WTC11 (cell line): Measurements from ENCODE around the gene AFP. TPM values are rescaled to one million over a fixed set of nuclear protein-coding genes. Genes with fewer than 3 reads are reported as not detected.
A peak's percentile ranks its signal among the peaks of the same experiment; 100 is the strongest.

ENCODE experiments used
- ATAC-seq: fragments of 200-7000 bp; cut with Tn5 transposase; 2 replicates; pipeline ENCODE4 v1.10.0; 2021; ENCODE audit warnings: mild to moderate bottlenecking, moderate library complexity
- CTCF ChIA-PET: fragments of 300-600 bp; sonication (Branson Sonifier 250); formaldehyde crosslinking; loops from one replicate; lab custom pipeline; 2021; ENCODE audit warnings: antibody characterized with exemption; lab: Charles Lee
- POLR2A ChIA-PET: fragments of 350-600 bp; sonication (Branson Sonifier 250); formaldehyde crosslinking; loops from one replicate; lab custom pipeline; 2021; ENCODE audit warnings: antibody characterized with exemption; lab: Charles Lee
- DNase-seq: peaks from one replicate; pipeline ENCODE4 v3.0.0; 2021; ENCODE audit warnings: low spot score
- H3K27ac Mint-ChIP-seq: 2 replicates; pipeline ENCODE4 v1.8.0; 2021; ENCODE audit warnings: mixed read lengths
- H3K27me3 Mint-ChIP-seq: 2 replicates; pipeline ENCODE4 v1.8.0; 2021; ENCODE audit warnings: low read depth, mild to moderate bottlenecking, moderate library complexity, mixed read lengths
- H3K36me3 Mint-ChIP-seq: 2 replicates; pipeline ENCODE4 v1.8.0; 2021; ENCODE audit warnings: mixed read lengths
- H3K4me1 Mint-ChIP-seq: 2 replicates; pipeline ENCODE4 v1.8.0; 2022; ENCODE audit warnings: mixed read lengths
- H3K4me3 Mint-ChIP-seq: 2 replicates; pipeline ENCODE4 v1.8.0; 2021; ENCODE audit warnings: mild to moderate bottlenecking, moderate library complexity, mixed read lengths
- H3K9me3 Mint-ChIP-seq: 2 replicates; pipeline ENCODE4 v1.8.0; 2021; ENCODE audit warnings: mixed read lengths
- ETV6 ChIP-seq: sonication (generic); formaldehyde crosslinking; IDR thresholded peaks from 2 replicates; pipeline ENCODE4 v1.8.1; 2022; ENCODE audit warnings: mild to moderate bottlenecking, missing genetic modification reagents
- FOXK1 ChIP-seq: sonication (generic); formaldehyde crosslinking; IDR thresholded peaks from 2 replicates; pipeline ENCODE4 v1.8.0; 2022; ENCODE audit warnings: mild to moderate bottlenecking, moderate library complexity, missing genetic modification reagents
- FOXP1 ChIP-seq: sonication (generic); formaldehyde crosslinking; IDR thresholded peaks from 2 replicates; pipeline ENCODE4 v1.8.0; 2022; ENCODE audit warnings: missing genetic modification reagents, mild to moderate bottlenecking, moderate library complexity, borderline replicate concordance
- FOXP4 ChIP-seq: sonication (generic); formaldehyde crosslinking; IDR thresholded peaks from 2 replicates; pipeline ENCODE4 v1.8.0; 2022; ENCODE audit warnings: mild to moderate bottlenecking, missing genetic modification reagents
- GABPB1 ChIP-seq: sonication (generic); formaldehyde crosslinking; IDR thresholded peaks from 2 replicates; pipeline ENCODE4 v1.8.1; 2023; ENCODE audit warnings: mild to moderate bottlenecking, missing genetic modification reagents
- MAX ChIP-seq: sonication (generic); formaldehyde crosslinking; IDR thresholded peaks from 2 replicates; pipeline ENCODE4 v1.8.0; 2022; ENCODE audit warnings: mild to moderate bottlenecking, missing genetic modification reagents
- NFATC4 ChIP-seq: fragments of 250-450 bp; sonication (Bioruptor Pico); IDR thresholded peaks from 2 replicates; pipeline ENCODE4 v1.9.0; 2021; ENCODE audit warnings: mild to moderate bottlenecking
- NFE2L1 ChIP-seq: sonication (generic); formaldehyde crosslinking; IDR thresholded peaks from 2 replicates; pipeline ENCODE4 v1.8.1; 2023; ENCODE audit warnings: missing genetic modification reagents
- PRDM15 ChIP-seq: sonication (generic); formaldehyde crosslinking; IDR thresholded peaks from 2 replicates; pipeline ENCODE4 v1.8.0; 2022; ENCODE audit warnings: missing genetic modification reagents
- PREB ChIP-seq: sonication (generic); formaldehyde crosslinking; IDR thresholded peaks from 2 replicates; pipeline ENCODE4 v1.8.1; 2022; ENCODE audit warnings: mild to moderate bottlenecking, missing genetic modification reagents, moderate library complexity, borderline replicate concordance
- SP1 ChIP-seq: sonication (generic); formaldehyde crosslinking; conservative IDR thresholded peaks from 2 replicates; pipeline ENCODE4 v1.8.1; 2022; ENCODE audit warnings: missing genetic modification reagents
- TEAD1 ChIP-seq: sonication (generic); formaldehyde crosslinking; IDR thresholded peaks from 2 replicates; pipeline ENCODE4 v1.8.0; 2022; ENCODE audit warnings: mild to moderate bottlenecking, missing genetic modification reagents
- TP53 ChIP-seq: sonication (generic); formaldehyde crosslinking; IDR thresholded peaks from 2 replicates; pipeline ENCODE4 v1.8.1; 2023; ENCODE audit warnings: mild to moderate bottlenecking, missing genetic modification reagents
- ZSCAN18 ChIP-seq: fragments of 250-450 bp; sonication (Bioruptor Pico); IDR thresholded peaks from 2 replicates; pipeline ENCODE4 v2.1.2; 2022; ENCODE audit warnings: mild to moderate bottlenecking, moderate library complexity
- total RNA-seq: library from RNA; stranded (reverse); gene quantifications from 3 replicates; pipeline ENCODE4 v1.2.3, GENCODE V29; 2021

The AFP gene
- total RNA-seq, 1 experiment from 2014 or later: 1.8 TPM

GRCh38 chr4:73450398-73451004, 14.5 kb downstream of the AFP start:
- Mint-ChIP-seq H3K4me1 (peaks cover 54% of the 10 kb centered on the region), H3K9me3 (no peaks in the 10 kb centered on the region), H3K27ac (no peak overlapping the region), H3K27me3 (peaks cover 53% of the 10 kb centered on the region), H3K36me3 (no peaks in the 10 kb centered on the region), H3K4me3 (peak overlapping the region; percentile 36; the same call in 1 of the 2 replicates)
- peak; percentile 46 for ATAC-seq
- ChIA-PET POLR2A (no interaction called here), CTCF (interaction anchor here (0.7 to 1.6 kb wide), 2 partner anchors 109 to 123 kb away, joined by 3 to 11 read pairs; no protein-coding TSS in a partner anchor)
- DNase-seq: peak; percentile 18
- TF ChIP-seq ETV6 (CRISPR knock-in tag) (peak; percentile 45; the same call in 1 of the 2 replicates), SP1 (CRISPR knock-in tag) (0 out of 2 replicates have a peak, but pooled peaks have one; percentile 25), NFATC4 (no peak), GABPB1 (peak; percentile 17; the same call in 1 of the 2 replicates), PRDM15 (no peak), FOXK1 (0 out of 2 replicates have a peak, but pooled peaks have one; percentile 13), NFE2L1 (CRISPR knock-in tag) (peak; percentile 88), ZSCAN18 (CRISPR knock-in tag) (no peak), PREB (CRISPR knock-in tag) (0 out of 2 replicates have a peak, but pooled peaks have one; percentile 28), TP53 (no peak), MAX (CRISPR knock-in tag) (peak; percentile 30; the same call in 1 of the 2 replicates)
- TF ChIP-seq, all 79 proteins: peak for 7

- TF ChIP-seq FOXP4 (CRISPR knock-in tag) (peak; percentile 54; the same call in 1 of the 2 replicates), TEAD1 (CRISPR knock-in tag) (peak; percentile 89), FOXP1 (no peak)
- TF ChIP-seq, all 79 proteins: peak for 2
- Mint-ChIP-seq H3K27me3 (peaks cover 53% of the 10 kb centered on the region), H3K27ac (no peak overlapping the region), H3K9me3 (0 out of 2 replicates have a peak, but pooled peaks cover 3% of the 10 kb centered on the region), H3K4me1 (peaks cover 54% of the 10 kb centered on the region), H3K4me3 (no peak overlapping the region), H3K36me3 (no peaks in the 10 kb centered on the region)
- ATAC-seq (peak; percentile 73), DNase-seq (peak; percentile 22)
- ChIA-PET POLR2A (no interaction called here), CTCF (interaction anchor here (1.4 to 1.6 kb wide), 2 partner anchors 110 to 122 kb away, joined by 5 to 11 read pairs; no protein-coding TSS in a partner anchor)
Observed at GRCh38 chr4:73451404-73451803, 15.4 kb downstream of the AFP start.
